ENCODE measurements around the gene STRIP1. TPM values are rescaled to one million over a fixed set of nuclear protein-coding genes. Genes with fewer than 3 reads are reported as not detected.

STRIP1 gene
- total RNA-seq, 1 experiment from 2014 or later, result 36.5 TPM

DNA sequence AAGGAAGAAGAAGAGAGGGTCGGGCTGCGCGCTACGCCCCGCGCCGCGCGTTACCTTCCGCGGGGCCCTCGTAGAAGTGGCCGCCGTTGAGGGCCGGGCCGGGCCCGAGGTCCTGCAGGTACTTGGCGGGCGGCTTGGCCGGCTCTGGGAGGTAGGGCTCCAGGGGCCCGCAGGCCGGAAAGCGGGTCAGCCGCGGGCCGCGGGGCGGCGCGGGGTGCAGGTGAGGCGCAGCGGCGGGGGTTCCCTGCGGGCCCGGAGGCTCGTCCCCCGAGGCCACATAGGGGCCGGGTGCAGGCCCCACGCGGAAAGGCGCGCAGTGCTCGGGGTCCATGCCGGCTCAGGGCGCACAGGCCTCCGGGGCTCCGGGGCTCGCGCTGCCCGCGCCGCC lies 35.9 kb downstream of the STRIP1 start:
- Histone ChIP-seq H4K20me1 (ENCODE audit: insufficient read depth) (no peaks in the 10 kb centered on the region), H3K27me3 (ENCODE audit: insufficient read depth, low read depth) (no peaks in the 10 kb centered on the region), H3K4me2 (no peak overlapping the region), H3F3A (ENCODE audit: insufficient read depth, low read depth) (peaks cover 10% of the 10 kb centered on the region; the same call in 1 of the 2 replicates), H3K4me1 (replicated peaks; ENCODE audit: insufficient read depth) (no peaks in the 10 kb centered on the region), H3K9me3 (ENCODE audit: insufficient read depth, low read depth) (no peaks in the 10 kb centered on the region), H2AFZ (no peak overlapping the region), H3K27ac (no peak overlapping the region), H3K9me2 (ENCODE audit: insufficient read depth) (no peaks in the 10 kb centered on the region), H3K79me2 (ENCODE audit: low read depth) (no peaks in the 10 kb centered on the region), H3K4me3 (no peak overlapping the region), H3K36me3 (ENCODE audit: low read depth) (0 out of 2 replicates have a peak, but pooled peaks cover 6% of the 10 kb centered on the region)
- intact Hi-C loops (cut with micrococcal nuclease; ENCODE audit: unreplicated experiment), result no loop called here
- no TSS peak for BruUV-seq (replicated peaks)
- DNase-seq, result no peak
- CTCF ChIA-PET, result no interaction called here
- TF ChIP-seq, protein P1, sequence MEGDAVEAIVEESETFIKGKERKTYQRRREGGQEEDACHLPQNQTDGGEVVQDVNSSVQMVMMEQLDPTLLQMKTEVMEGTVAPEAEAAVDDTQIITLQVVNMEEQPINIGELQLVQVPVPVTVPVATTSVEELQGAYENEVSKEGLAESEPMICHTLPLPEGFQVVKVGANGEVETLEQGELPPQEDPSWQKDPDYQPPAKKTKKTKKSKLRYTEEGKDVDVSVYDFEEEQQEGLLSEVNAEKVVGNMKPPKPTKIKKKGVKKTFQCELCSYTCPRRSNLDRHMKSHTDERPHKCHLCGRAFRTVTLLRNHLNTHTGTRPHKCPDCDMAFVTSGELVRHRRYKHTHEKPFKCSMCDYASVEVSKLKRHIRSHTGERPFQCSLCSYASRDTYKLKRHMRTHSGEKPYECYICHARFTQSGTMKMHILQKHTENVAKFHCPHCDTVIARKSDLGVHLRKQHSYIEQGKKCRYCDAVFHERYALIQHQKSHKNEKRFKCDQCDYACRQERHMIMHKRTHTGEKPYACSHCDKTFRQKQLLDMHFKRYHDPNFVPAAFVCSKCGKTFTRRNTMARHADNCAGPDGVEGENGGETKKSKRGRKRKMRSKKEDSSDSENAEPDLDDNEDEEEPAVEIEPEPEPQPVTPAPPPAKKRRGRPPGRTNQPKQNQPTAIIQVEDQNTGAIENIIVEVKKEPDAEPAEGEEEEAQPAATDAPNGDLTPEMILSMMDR (conservative IDR thresholded peaks at IDR 0.05), result no peak
- no peak for TF ChIP-seq EZH2 (IDR thresholded peaks at IDR 0.05; ENCODE audit: low read depth)
- POLR2A ChIA-PET (ENCODE audit: unreplicated experiment), result no interaction called here

DNA sequence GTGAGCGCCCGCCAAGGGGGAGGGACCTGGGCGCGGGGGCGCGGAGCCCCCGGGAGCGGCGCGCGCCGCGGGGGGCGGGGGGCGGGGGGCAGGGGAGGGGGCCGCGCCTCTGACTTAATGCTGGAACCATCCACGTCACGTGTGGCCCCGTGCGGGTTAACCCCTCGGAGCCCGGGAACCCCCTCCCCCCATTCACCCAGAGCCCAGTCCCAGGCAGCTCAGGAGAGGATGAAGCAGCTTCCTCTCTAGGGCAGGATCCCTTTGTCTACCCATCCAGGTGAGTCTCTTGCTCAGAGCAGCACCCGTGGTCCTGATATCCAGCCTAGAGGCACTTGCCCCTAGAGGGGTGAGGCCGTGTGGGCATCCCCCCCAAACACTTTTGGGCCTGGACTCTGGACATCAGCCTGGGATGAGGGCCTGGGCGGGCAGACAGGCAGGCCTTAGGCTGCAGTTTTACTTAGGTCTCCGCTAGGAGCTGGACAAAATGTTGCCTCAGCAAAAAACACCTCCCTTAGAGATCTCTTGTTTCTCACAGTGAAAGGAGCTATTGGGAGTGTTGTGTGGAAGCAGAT lies 36.3 kb downstream of the STRIP1 start, which contains the start of gene ALX3:
Gene ALX3, minus strand, starts transcription at position 2 of the 572 bp plus-strand sequence. CDS start 60 bp downstream, outside the sequence.
- no peak within 1 kb of the TSS for H3K27ac ChIP-seq
- TF ChIP-seq, protein P1 (conservative IDR thresholded peaks at IDR 0.05), result no peak
- no peak for TF ChIP-seq EZH2 (IDR thresholded peaks at IDR 0.05; ENCODE audit: low read depth)
- BruUV-seq (replicated peaks), result no TSS peak

DNA sequence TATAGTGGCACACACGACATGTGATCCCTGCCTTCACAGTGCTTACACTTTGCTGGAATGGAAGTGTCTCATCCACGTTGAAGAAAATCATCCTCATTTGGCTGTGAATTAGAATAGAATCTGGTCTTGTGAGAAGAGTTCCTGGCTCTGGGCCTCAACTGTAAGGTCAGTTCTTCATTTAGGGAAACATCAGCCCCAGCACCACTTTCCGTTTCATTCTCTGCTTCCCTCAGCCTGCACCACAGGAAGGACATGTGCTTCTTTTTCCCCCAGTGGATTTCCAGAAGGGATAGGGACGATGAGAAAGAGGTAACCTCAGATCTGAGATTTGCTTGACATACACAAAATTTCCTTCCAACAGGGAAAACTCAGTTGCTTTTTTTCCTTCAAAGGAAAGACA lies 39.7 kb downstream of the STRIP1 start:
- ChIA-PET CTCF (no interaction called here), POLR2A (ENCODE audit: unreplicated experiment) (no interaction called here)
- Histone ChIP-seq H3K4me2 (no peak overlapping the region), H3K9me2 (ENCODE audit: insufficient read depth) (no peaks in the 10 kb centered on the region), H3K27ac (no peak overlapping the region), H3K79me2 (ENCODE audit: low read depth) (no peaks in the 10 kb centered on the region), H4K20me1 (ENCODE audit: insufficient read depth) (no peaks in the 10 kb centered on the region), H3F3A (ENCODE audit: insufficient read depth, low read depth) (peaks cover 4% of the 10 kb centered on the region; the same call in 1 of the 2 replicates), H3K27me3 (ENCODE audit: insufficient read depth, low read depth) (no peaks in the 10 kb centered on the region), H2AFZ (no peak overlapping the region), H3K9me3 (ENCODE audit: insufficient read depth, low read depth) (no peaks in the 10 kb centered on the region), H3K4me1 (replicated peaks; ENCODE audit: insufficient read depth) (no peaks in the 10 kb centered on the region), H3K36me3 (ENCODE audit: low read depth) (0 out of 2 replicates have a peak, but pooled peaks cover 6% of the 10 kb centered on the region), H3K4me3 (no peak overlapping the region)
- TF ChIP-seq EZH2 (IDR thresholded peaks at IDR 0.05; ENCODE audit: low read depth), result no peak
- TF ChIP-seq, protein P1 (conservative IDR thresholded peaks at IDR 0.05), result no peak
- intact Hi-C loops (cut with micrococcal nuclease; ENCODE audit: unreplicated experiment), result no loop called here
- no TSS peak for BruUV-seq (replicated peaks)
- no peak for DNase-seq

More for the DNA sequence above, 36.3 kb downstream of the STRIP1 start, which contains the start of gene ALX3:
- intact Hi-C loops (cut with micrococcal nuclease; ENCODE audit: unreplicated experiment), result no loop called here
- H3F3A ChIP-seq (ENCODE audit: insufficient read depth, low read depth), result peaks cover 10% of the 10 kb centered on the region; the same call in 1 of the 2 replicates
- no peaks in the 10 kb centered on the region for H3K9me2 ChIP-seq (ENCODE audit: insufficient read depth)
- no peaks in the 10 kb centered on the region for H4K20me1 ChIP-seq (ENCODE audit: insufficient read depth)
- no peaks in the 10 kb centered on the region for H3K4me1 ChIP-seq (replicated peaks; ENCODE audit: insufficient read depth)
- no peak within 1 kb of the TSS for H3K4me2 ChIP-seq
- H3K79me2 ChIP-seq (ENCODE audit: low read depth), result no peaks in the 10 kb centered on the region
- H3K4me3 ChIP-seq, result no peak within 1 kb of the TSS
- no peaks in the 10 kb centered on the region for H3K9me3 ChIP-seq (ENCODE audit: insufficient read depth, low read depth)
- ChIA-PET POLR2A (ENCODE audit: unreplicated experiment) (interaction anchor here (0.5 kb wide), 1 partner anchor 263 kb away, joined by 3 read pairs; no protein-coding TSS in a partner anchor), CTCF (interaction anchor here (0.8 kb wide), 1 partner anchor 11 kb away, joined by 3 read pairs; no protein-coding TSS in a partner anchor)
- no peaks in the 10 kb centered on the region for H3K27me3 ChIP-seq (ENCODE audit: insufficient read depth, low read depth)
- 0 out of 2 replicates have a peak, but pooled peaks cover 6% of the 10 kb centered on the region for H3K36me3 ChIP-seq (ENCODE audit: low read depth)
- DNase-seq, result no peak
- H2AFZ ChIP-seq, result no peak within 1 kb of the TSS

Data from PC-9 (cell line).